ENCODE results near the gene WIPF1.
A peak's percentile ranks its signal among the peaks of the same experiment; 100 is the strongest.
"Not testable (repeated sequence)": the region's sequence is repeated elsewhere in the genome, so short reads cannot be mapped to it uniquely, and the experiment has no call there.

The WIPF1 gene

DNA sequence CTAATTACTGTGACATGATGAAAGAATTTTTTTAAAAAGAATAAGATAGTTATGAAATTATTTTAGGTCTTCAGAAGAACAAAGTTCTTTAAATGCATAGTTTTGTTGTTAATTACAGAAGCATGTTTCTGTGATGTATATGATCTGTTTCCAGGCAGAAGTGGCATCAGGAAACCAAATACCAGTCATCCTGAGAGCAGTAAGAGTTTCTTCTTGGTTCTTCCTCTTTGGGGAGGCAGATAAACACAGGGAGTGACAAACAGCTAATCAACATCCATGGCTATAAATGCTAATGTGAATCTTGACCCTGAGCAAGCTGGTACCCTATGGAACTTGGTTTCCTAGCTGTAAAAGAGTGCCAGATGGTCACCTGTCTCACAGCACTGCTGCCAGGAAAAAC, 29.2 kb downstream of the WIPF1 start:
- FAIRE-seq = no peak
- no peak for TF ChIP-seq POLR2A (IDR thresholded peaks at IDR 0.05; ENCODE audit: low read depth, low read length)
- TF ChIP-seq POLR2AphosphoS5 (IDR thresholded peaks at IDR 0.05; ENCODE audit: low read depth, low read length) = no peak
- TF ChIP-seq TAF1 (IDR thresholded peaks at IDR 0.05; ENCODE audit: borderline replicate concordance, low read depth, low read length) = no peak
- no peak for DNase-seq (ENCODE audit: insufficient read length)

DNA sequence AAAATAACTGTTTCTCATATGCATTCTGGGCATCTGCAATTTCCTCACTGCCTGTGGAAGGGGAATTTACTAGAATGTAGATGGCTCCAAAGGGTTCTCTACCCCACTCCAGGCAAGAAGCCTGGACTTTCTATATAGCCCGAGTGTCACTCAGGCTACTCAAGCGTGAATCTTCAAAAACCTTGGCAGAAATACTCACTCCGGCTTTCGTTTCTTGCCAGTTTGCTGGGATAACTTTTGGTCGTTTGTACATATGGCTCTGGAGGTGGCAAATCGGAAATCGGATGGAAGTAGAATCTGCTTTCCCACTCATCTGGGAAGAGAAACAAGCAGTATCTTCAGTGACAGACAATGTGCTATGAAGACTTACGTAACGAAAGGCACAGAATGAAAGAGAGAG, 30.7 kb downstream of the WIPF1 start:
- TF ChIP-seq POLR2AphosphoS5 (IDR thresholded peaks at IDR 0.05; ENCODE audit: low read depth, low read length) = no peak
- no peak for TF ChIP-seq TAF1 (IDR thresholded peaks at IDR 0.05; ENCODE audit: borderline replicate concordance, low read depth, low read length)
- TF ChIP-seq POLR2A (IDR thresholded peaks at IDR 0.05; ENCODE audit: low read depth, low read length) = no peak
- FAIRE-seq = no peak
- DNase-seq (ENCODE audit: insufficient read length) = no peak

GRCh38 chr2:174563530-174564282, 33.9 kb downstream of the WIPF1 start:
- no peak for TF ChIP-seq POLR2AphosphoS5 (IDR thresholded peaks at IDR 0.05; ENCODE audit: low read depth, low read length)
- TF ChIP-seq POLR2A (IDR thresholded peaks at IDR 0.05; ENCODE audit: low read depth, low read length) = no peak
- DNase-seq (ENCODE audit: insufficient read length) (no peak), FAIRE-seq (no peak)

DNA sequence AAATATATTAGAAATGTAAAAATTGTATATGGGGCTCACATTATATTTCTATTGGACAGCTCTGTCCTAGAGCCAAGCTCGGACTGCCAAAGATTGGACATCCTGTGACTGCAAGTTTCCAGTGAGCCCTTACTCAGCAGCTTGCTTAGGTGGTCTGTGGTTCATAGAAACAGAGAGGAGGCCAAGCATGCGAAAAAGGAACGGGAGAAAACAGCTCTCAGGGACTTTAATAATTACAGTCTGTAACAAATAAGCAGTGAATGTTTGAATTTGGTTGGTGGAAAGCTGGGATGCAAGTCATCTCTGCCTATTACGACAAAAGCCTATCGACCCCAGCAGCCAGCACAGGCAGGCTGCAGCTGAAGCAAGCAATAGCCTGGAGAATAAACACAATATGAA, 35.6 kb downstream of the WIPF1 start:
- FAIRE-seq = no peak
- no peak for TF ChIP-seq POLR2A (IDR thresholded peaks at IDR 0.05; ENCODE audit: low read depth, low read length)
- TF ChIP-seq TAF1 (IDR thresholded peaks at IDR 0.05; ENCODE audit: borderline replicate concordance, low read depth, low read length) = no peak
- no peak for TF ChIP-seq POLR2AphosphoS5 (IDR thresholded peaks at IDR 0.05; ENCODE audit: low read depth, low read length)
- DNase-seq (ENCODE audit: insufficient read length) = no peak

GRCh38 chr2:174561283-174561971, 36.2 kb downstream of the WIPF1 start:
- no peak for FAIRE-seq
- no peak for TF ChIP-seq POLR2AphosphoS5 (IDR thresholded peaks at IDR 0.05; ENCODE audit: low read depth, low read length)
- TF ChIP-seq POLR2A (IDR thresholded peaks at IDR 0.05; ENCODE audit: low read depth, low read length) = no peak
- no peak for TF ChIP-seq TAF1 (IDR thresholded peaks at IDR 0.05; ENCODE audit: borderline replicate concordance, low read depth, low read length)
- no peak for DNase-seq (ENCODE audit: insufficient read length)

- no peak for DNase-seq (ENCODE audit: insufficient read length)
- no peak for FAIRE-seq
- TF ChIP-seq POLR2A (IDR thresholded peaks at IDR 0.05; ENCODE audit: low read depth, low read length) (no peak), TAF1 (IDR thresholded peaks at IDR 0.05; ENCODE audit: borderline replicate concordance, low read depth, low read length) (no peak), POLR2AphosphoS5 (IDR thresholded peaks at IDR 0.05; ENCODE audit: low read depth, low read length) (no peak)
Measured at GRCh38 chr2:174560737-174561136, 36.9 kb downstream of the WIPF1 start.

- FAIRE-seq = peak; percentile 30
- DNase-seq (ENCODE audit: insufficient read length) = no peak
- no peak for TF ChIP-seq POLR2AphosphoS5 (IDR thresholded peaks at IDR 0.05; ENCODE audit: low read depth, low read length)
- no peak for TF ChIP-seq TAF1 (IDR thresholded peaks at IDR 0.05; ENCODE audit: borderline replicate concordance, low read depth, low read length)
- no peak for TF ChIP-seq POLR2A (IDR thresholded peaks at IDR 0.05; ENCODE audit: low read depth, low read length)
Measured at GRCh38 chr2:174555998-174556397, 41.6 kb downstream of the WIPF1 start.

DNA sequence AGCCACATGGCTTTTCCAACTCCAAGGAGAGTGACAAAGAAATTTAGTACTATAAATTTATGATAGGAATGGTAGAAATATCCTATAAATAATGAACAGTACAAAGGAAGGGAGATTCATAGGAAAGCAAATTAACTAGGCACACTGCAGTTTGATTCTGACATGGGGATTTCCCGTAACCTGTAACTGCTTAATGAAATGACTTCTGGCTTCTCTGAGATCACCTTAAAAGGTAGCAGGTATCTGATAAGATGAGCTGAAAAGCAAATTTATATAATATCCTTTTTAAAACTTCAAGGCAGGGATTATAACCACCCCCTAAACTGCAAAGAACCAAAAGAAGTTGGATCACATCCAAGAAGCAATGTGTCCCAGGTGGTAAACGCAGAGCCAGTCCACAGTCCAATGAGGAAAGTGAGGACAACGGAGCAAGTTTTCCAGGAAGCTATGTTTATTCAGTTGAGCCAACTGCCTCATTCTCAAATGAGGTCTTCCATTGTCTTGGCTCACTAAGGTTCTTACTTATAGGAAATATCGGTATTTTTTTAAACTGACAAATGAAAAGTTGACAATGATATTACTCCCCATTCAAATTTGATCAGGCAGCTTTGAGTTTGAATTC, 43.0 kb downstream of the WIPF1 start:
- no peak for FAIRE-seq
- TF ChIP-seq POLR2A (IDR thresholded peaks at IDR 0.05; ENCODE audit: low read depth, low read length) (no peak), TAF1 (IDR thresholded peaks at IDR 0.05; ENCODE audit: borderline replicate concordance, low read depth, low read length) (no peak), POLR2AphosphoS5 (IDR thresholded peaks at IDR 0.05; ENCODE audit: low read depth, low read length) (no peak)

GRCh38 chr2:174553811-174554493, 43.7 kb downstream of the WIPF1 start:
- TF ChIP-seq POLR2A (IDR thresholded peaks at IDR 0.05; ENCODE audit: low read depth, low read length) (no peak), POLR2AphosphoS5 (IDR thresholded peaks at IDR 0.05; ENCODE audit: low read depth, low read length) (no peak), TAF1 (IDR thresholded peaks at IDR 0.05; ENCODE audit: borderline replicate concordance, low read depth, low read length) (no peak)
- FAIRE-seq = peak; percentile 80
- no peak for DNase-seq (ENCODE audit: insufficient read length)

More for the DNA sequence above, 43.0 kb downstream of the WIPF1 start:
- no peak for DNase-seq (ENCODE audit: insufficient read length)

- DNase-seq (ENCODE audit: insufficient read length) = no peak
- TF ChIP-seq TAF1 (IDR thresholded peaks at IDR 0.05; ENCODE audit: borderline replicate concordance, low read depth, low read length) = no peak
- TF ChIP-seq POLR2AphosphoS5 (IDR thresholded peaks at IDR 0.05; ENCODE audit: low read depth, low read length) = no peak
- no peak for TF ChIP-seq POLR2A (IDR thresholded peaks at IDR 0.05; ENCODE audit: low read depth, low read length)
- FAIRE-seq = no peak
Measured at GRCh38 chr2:174552880-174553279, 44.7 kb downstream of the WIPF1 start.

DNA sequence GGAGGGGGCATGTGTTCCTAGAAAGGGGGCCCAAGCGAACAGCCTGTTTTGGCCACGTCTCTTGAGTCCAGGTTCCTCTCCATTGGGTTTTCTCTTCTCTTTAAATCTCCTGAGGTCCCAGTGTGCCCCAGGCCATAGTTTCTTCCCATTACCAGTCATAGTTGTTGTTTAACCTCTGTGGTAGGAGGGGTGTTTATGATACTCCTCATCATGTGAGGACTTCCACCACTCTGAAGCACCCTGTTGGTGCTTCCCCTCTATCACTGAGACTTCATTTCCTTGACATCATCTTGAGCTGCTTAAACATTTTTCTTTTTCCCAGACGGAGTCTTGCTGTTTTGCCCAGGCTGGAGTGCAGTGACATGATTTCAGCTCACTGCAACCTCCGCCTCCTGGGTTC, 45.9 kb downstream of the WIPF1 start:
- TF ChIP-seq TAF1 (IDR thresholded peaks at IDR 0.05; ENCODE audit: borderline replicate concordance, low read depth, low read length) (no peak), POLR2AphosphoS5 (IDR thresholded peaks at IDR 0.05; ENCODE audit: low read depth, low read length) (no peak), POLR2A (IDR thresholded peaks at IDR 0.05; ENCODE audit: low read depth, low read length) (no peak)
- DNase-seq (ENCODE audit: insufficient read length) = no peak
- FAIRE-seq = no peak

DNA sequence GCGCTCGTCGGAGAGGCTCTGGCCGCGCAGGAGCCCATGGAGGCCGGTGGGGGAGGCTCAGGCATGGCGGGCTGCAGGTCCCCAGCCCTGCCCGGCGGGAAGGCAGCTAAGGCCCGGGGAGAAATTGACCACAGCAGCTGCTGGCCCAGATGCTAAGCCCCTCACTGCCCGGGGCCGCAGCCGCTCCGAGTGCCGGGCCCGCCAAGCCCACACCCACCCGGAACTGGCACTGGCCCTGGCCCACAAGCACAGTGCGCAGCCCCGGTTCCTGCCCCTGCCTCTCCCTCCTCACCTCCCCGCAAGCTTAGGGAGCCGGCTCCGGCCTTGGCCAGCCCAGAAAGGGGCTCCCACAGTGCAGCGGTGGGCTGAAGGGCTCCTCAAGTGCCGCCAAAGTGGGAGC, 49.0 kb downstream of the WIPF1 start:
- DNase-seq (ENCODE audit: insufficient read length); FAIRE-seq: not testable (repeated sequence)

GRCh38 chr2:174548021-174548420, 49.6 kb downstream of the WIPF1 start:
- DNase-seq (ENCODE audit: insufficient read length); FAIRE-seq: not testable (repeated sequence)
